GM20000 (cell line): ENCODE results near the gene ZNF764.

Experiments used
- DNase-seq: peaks from one replicate; pipeline ENCODE4 v3.0.0; 2012; ENCODE audit warnings: low spot score
- CTCF ChIP-seq: IDR thresholded peaks from 2 replicates; pipeline ENCODE4 v1.5.1; 2012; ENCODE audit warnings: mild to moderate bottlenecking, control low read depth; ENCODE audit errors: extremely low read depth, missing control alignments

ZNF764 gene

GRCh38 chr16:30521873-30522641 lies 36.1 kb downstream of the ZNF764 start:
- no peak for TF ChIP-seq CTCF
- no peak for DNase-seq

- no peak for DNase-seq
- no peak for TF ChIP-seq CTCF
These were observed 36.7 kb downstream of the ZNF764 start for GRCh38 chr16:30521476-30521872.

- DNase-seq: no peak
- no peak for TF ChIP-seq CTCF
These were observed 38.8 kb downstream of the ZNF764 start for GRCh38 chr16:30519120-30520049.

GRCh38 chr16:30518552-30518951 lies 39.6 kb downstream of the ZNF764 start:
- no peak for DNase-seq
- no peak for TF ChIP-seq CTCF

- TF ChIP-seq CTCF: no peak
- DNase-seq: no peak
These were observed 42.9 kb downstream of the ZNF764 start for GRCh38 chr16:30515275-30515674.

- no peak for TF ChIP-seq CTCF
- DNase-seq: no peak
These were observed 46.7 kb downstream of the ZNF764 start for GRCh38 chr16:30511509-30511908.

GRCh38 chr16:30510376-30510938 lies 47.7 kb downstream of the ZNF764 start:
- DNase-seq: no peak
- no peak for TF ChIP-seq CTCF
